BE2C (cell line): ENCODE measurements around the gene TSPAN32.

Experiments
- DNase-seq: peaks from one replicate; pipeline ENCODE4 v3.0.0-alpha.2; 2020
- H3K27me3 ChIP-seq: fragments of 250-450 bp; sonication (Bioruptor Pico); 2 replicates; pipeline ENCODE4 v1.5.1; 2020; ENCODE audit warnings: mild to moderate bottlenecking
- H3K36me3 ChIP-seq: fragments of 250-450 bp; sonication (Bioruptor Pico); 2 replicates; pipeline ENCODE4 v1.5.1; 2020; ENCODE audit warnings: mild to moderate bottlenecking
- H3K4me1 ChIP-seq: fragments of 250-450 bp; sonication (Bioruptor Pico); 2 replicates; pipeline ENCODE4 v1.5.1; 2020
- H3K4me3 ChIP-seq: 2 replicates; pipeline ENCODE4 v1.5.1; 2011; ENCODE audit warnings: low read depth, low read length
- H3K9me3 ChIP-seq: fragments of 250-450 bp; sonication (Bioruptor Pico); 2 replicates; pipeline ENCODE4 v1.5.1; 2020
- CTCF ChIP-seq: IDR thresholded peaks from 2 replicates; pipeline ENCODE4 v1.5.1; 2012; ENCODE audit warnings: mild to moderate bottlenecking, low read depth, low read length

Gene TSPAN32

DNA sequence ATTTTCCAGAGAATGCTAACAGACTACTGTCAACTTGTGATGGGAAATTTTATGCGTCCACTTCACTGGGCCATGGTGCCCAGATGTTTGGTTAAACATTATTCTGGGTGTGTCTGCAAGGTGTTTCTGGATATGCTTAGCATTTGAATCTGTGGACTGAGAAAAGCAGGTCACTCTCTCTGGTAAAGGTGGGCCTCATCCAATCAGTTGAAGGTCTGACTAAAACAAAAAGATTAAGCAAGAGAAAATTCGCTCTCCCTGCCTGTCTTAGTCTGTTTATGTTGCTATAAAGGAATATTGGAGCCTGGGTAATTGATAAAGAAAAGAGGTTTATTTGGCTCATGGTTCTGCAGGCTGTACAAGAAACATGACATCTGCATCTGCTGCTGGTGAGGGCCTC, 43.2 kb downstream of the TSPAN32 start:
- DNase-seq: no peak
- Histone ChIP-seq H3K9me3 (no peaks in the 10 kb centered on the region), H3K27me3 (no peaks in the 10 kb centered on the region), H3K36me3 (no peaks in the 10 kb centered on the region), H3K4me3 (no peak overlapping the region), H3K4me1 (no peaks in the 10 kb centered on the region)
- TF ChIP-seq CTCF: no peak

DNA sequence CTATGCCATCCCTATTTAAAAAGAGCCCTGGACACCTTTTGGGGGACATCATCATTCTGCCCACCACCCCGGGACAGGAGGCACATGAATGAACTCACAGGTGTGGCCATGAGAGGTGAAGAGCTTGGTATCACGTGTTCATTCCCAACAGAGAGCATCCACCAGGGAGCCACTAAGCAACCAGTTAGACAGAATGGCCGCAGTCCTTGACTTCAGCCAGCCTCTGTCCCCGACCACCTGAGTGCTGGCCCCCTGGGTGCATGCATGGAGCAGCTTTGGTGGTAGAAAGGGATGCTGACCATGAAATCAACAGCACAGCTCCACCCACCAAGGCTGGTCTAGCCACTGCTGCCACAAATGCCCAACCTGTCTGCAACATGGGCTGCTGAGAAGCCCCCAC, 44.2 kb downstream of the TSPAN32 start:
- no peaks in the 10 kb centered on the region for H3K9me3 ChIP-seq
- no peaks in the 10 kb centered on the region for H3K36me3 ChIP-seq
- DNase-seq: no peak
- no peak for TF ChIP-seq CTCF
- H3K4me3 ChIP-seq: no peak overlapping the region
- H3K4me1 ChIP-seq: no peaks in the 10 kb centered on the region
- H3K27me3 ChIP-seq: no peaks in the 10 kb centered on the region

GRCh38 chr11:2346586-2347307, 44.9 kb downstream of the TSPAN32 start:
- H3K4me1 ChIP-seq: no peaks in the 10 kb centered on the region
- no peaks in the 10 kb centered on the region for H3K9me3 ChIP-seq
- no peak for DNase-seq
- H3K4me3 ChIP-seq: no peak overlapping the region
- H3K27me3 ChIP-seq: no peaks in the 10 kb centered on the region
- H3K36me3 ChIP-seq: no peaks in the 10 kb centered on the region
- TF ChIP-seq CTCF: no peak

- Histone ChIP-seq H3K4me3 (no peak overlapping the region), H3K4me1 (no peaks in the 10 kb centered on the region), H3K27me3 (no peaks in the 10 kb centered on the region), H3K36me3 (no peaks in the 10 kb centered on the region), H3K9me3 (no peaks in the 10 kb centered on the region)
- DNase-seq: no peak
- TF ChIP-seq CTCF: no peak
These were observed 45.6 kb downstream of the TSPAN32 start for GRCh38 chr11:2347308-2347830.

GRCh38 chr11:2348986-2349385, 47.2 kb downstream of the TSPAN32 start:
- H3K4me3 ChIP-seq: no peak overlapping the region
- no peak for DNase-seq
- TF ChIP-seq CTCF: no peak
- H3K36me3 ChIP-seq: no peaks in the 10 kb centered on the region
- no peaks in the 10 kb centered on the region for H3K9me3 ChIP-seq
- no peaks in the 10 kb centered on the region for H3K27me3 ChIP-seq
- H3K4me1 ChIP-seq: no peaks in the 10 kb centered on the region

- Histone ChIP-seq H3K9me3 (no peaks in the 10 kb centered on the region), H3K4me3 (no peak overlapping the region), H3K36me3 (no peaks in the 10 kb centered on the region), H3K27me3 (no peaks in the 10 kb centered on the region), H3K4me1 (no peaks in the 10 kb centered on the region)
- no peak for TF ChIP-seq CTCF
- DNase-seq: no peak
These were observed 49.9 kb downstream of the TSPAN32 start for GRCh38 chr11:2351701-2352100.
